Activated T-cell treated with anti-CD3 and anti-CD28 coated beads, Interleukin-2, amount 50 U/mL, for 1 hour (primary cell): Measurements from ENCODE around the gene CRYGA.
"Not testable (repeated sequence)": the region's sequence is repeated elsewhere in the genome, so short reads cannot be mapped to it uniquely, and the experiment has no call there.

Source experiments
- DNase-seq: peaks from one replicate; pipeline ENCODE4 v3.0.0-alpha.2; 2020

Gene CRYGA

DNA sequence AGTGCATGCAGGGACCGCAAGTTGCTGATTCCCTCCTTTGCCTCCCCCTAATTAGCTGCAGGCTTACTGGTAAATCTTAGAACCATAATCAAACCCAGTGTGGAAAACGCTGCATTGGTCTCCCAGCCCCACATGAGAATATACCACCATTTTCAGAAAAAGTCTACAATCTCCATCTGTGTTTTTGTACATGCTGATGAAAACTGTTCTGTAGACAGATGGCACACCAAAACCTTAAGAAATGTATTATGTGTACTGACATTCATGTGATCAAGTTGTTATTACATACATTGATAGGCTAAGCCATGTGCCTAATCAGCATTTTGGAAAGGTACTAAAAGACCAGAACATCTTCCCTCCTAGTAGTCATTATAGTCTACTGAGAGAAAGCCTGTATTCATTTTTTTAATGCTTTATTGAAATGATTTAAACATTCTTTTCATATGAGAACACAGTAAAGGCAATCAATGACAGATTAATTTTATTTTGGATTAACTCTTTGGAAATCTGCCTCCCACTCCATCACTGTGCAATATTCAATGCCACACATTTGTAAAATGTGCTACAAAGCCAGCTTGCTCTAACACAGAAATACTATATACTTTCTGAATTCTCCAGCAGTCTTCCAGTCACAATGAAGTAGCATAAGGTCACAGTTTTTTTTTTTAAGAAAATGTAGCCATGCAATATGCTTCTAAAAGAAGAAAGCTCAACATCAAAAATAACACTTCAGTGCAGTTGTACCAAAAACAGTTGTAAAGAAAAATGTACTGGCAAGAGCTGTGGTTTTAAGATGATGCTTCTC lies 1.8 kb upstream of the CRYGA start:
- DNase-seq: no peak

DNA sequence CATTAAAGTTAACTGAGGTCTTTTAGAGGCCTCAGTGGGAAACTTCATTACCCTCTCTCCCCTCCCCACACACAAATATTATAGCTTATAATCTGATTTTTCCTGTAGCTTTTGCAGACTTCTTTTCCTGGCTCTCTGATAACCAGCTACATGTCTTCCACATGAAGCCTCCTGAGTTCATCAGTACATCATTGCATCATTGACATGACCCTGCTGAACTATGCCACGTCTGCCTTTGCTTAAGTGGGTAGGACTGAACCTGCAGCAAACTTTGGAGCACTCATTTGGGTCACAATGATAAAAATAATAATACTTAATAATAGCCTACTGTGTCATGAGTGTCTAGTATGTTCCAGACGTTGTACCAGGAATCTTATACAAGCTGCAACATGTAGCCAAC lies 7.0 kb downstream of the CRYGA start:
- DNase-seq: no peak

DNA sequence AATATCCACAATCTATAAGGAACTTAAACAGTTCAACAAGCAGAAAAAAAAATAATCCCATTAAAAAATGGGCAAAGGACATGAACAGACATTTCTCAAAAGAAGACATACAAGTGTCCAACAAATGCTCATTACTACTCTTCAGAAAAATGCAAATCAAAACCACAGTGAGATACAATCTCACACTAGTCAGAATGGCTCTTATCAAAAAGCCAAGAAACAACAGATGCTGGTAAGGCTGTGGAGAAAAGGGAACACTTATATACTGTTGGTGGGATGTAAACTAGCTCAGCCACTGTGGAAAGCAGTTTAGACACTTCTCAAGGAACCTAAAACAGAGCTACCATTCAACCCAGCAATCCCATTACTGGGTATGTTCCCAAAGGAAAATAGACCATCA lies 10.2 kb downstream of the CRYGA start:
- no peak for DNase-seq

DNA sequence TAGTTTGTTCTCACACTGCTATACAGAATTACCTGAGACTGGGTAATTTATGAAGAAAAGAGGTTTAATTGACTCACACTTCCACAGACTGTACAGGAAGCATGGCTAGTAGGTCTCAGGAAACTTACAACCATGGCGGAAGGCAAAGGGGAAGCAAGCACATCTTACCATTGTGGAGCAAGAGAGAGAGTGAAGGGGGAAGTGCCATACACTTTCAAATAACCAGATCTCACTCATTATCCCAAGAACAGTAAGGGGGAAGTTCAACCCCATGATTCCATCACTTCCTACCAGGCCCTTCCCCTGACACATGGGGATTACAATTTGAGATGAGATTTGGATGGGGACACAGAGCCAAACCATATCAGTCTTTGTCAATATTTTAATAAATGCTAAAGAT lies 12.4 kb downstream of the CRYGA start:
- DNase-seq: no peak

DNA sequence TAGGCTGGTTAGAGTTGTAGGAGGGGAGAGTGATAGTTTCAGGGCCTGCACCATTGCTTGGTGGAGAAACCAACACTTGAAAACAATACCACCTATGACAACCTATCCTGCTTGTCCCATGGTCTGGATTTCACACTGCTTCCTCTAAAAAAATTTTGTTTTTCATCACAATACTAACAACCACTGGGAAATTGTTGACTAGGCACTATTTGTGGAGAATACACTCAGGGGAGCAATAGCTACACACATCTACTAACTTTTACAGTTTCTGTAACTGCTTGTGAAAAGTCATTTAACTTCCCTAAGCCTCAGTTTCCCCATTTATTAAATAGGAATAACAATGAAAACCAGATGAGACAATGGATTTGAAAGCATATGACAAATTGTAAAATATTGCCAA lies 13.3 kb downstream of the CRYGA start:
- DNase-seq: no peak

DNA sequence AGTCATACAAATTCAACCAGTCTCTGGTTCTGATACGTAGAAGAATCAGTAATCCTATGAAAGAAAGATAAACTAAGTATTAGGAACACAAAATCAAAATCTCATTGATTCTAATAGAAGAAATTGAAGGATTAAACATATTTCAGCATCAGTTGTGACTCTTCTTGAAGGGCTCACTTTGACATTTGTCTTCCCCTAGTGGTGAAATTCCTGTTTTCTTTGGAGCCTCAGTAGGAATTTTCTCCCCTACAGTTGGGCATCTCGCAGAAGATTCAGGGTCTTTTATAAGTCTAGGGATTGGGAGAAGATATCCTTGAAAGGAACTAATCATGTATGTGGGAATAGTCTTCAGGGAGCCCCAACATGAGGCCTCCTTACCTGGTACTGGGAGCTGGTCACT lies 14.6 kb downstream of the CRYGA start:
- DNase-seq: no peak

DNA sequence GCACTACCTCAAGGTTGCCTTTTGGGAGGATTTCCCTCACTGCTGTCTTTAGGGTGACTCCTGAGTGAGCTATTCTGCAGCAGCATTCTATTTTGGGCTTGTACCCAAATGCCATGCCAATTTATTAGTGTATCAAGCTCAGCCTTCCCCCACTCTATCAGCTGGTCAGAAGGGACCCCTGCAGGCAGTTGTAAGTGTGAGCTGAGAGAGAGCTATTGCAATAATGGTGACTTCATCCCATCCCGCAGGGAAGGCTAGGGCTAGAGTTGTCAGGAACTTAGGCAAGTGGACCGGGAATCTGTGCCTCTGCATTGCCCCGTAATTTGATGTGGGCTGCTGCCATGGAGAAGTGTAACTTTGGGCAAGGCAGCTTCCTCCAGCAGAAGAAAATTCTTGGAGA lies 15.6 kb downstream of the CRYGA start:
- no peak for DNase-seq

DNA sequence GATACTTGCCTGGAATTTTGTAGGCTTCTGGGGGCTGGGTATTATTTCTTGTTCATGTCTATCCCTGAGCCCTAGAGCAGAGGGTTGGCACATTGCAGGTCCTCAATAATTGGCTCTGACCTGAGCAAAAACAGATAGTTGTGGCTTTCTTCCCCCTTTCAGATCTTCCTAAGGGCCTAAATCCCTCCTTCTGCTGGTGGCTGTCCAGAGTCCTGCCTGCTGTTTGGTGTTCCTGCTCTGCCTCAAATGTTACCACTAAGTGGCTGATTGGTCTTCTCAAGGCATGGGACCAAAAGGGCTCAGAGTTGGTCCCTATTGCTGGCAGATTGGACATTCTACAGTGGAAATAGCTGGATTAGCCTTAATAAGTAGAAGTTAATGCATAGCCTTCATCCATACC lies 16.4 kb downstream of the CRYGA start:
- no peak for DNase-seq

DNA sequence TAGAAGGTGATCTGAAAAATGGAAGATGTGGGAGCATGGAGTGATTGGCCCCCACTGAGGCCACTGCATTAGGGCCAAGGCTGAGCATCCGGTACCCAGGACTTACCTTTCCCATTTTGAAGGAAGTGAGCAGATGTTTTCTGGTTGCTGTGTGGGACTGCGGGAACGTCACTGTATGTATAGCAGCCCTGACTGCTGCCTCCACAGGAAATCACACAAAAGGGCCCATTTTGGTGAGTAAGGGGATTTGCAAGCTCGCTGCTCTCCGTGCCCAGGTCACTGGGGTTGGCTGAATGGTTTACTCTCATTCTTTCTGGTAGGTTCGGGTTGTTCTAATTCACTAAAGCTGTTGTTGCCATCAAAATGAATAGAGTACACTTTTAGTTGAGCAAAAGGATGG lies 17.4 kb downstream of the CRYGA start, which contains the start of gene CRYGB:
CRYGB (minus strand) TSS at position 153 of the 400 bp plus-strand sequence; CDS start at position 115, 38 bp downstream.
- no peak for DNase-seq

DNA sequence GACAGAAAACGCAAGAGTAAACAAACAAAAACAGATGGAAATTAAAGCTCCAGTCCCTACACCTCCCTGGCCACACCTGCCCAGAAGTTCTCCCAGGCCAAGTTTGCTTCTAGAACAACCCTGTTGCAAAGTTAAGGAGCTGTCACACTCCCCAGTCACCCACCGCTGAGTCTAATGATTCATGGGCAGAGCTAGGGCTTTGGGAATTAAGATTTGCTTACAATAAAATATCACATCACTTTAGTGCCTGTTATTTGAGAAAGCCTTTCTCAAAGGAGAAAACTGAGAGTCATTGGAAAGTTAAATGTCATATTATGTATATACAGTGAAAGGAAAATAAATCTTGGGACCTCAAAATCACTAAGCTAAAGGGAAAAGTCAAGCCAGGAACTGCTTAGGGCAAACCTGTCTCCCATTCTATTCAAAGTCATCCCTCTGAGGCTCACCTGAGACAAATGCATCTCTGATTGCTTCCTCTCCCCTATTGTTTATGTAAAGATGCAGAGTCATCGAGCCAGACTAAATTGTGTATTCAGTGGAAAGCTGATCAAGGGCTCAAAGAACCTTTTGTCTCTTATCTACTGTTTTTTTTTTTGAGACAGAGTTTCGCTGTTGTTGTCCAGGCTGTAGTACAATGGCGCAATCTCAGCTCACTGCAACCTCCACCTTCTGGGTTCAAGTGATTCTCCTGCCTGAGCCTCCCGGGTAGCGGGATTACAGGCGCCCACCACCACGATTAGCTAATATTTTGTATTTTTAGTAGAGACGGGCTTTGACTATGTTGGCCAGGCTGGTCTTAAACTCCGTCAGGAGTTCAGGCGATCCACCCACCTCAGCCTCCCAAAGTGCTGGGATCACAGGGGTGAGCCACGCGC lies 20.2 kb downstream of the CRYGA start:
- DNase-seq: no peak

DNA sequence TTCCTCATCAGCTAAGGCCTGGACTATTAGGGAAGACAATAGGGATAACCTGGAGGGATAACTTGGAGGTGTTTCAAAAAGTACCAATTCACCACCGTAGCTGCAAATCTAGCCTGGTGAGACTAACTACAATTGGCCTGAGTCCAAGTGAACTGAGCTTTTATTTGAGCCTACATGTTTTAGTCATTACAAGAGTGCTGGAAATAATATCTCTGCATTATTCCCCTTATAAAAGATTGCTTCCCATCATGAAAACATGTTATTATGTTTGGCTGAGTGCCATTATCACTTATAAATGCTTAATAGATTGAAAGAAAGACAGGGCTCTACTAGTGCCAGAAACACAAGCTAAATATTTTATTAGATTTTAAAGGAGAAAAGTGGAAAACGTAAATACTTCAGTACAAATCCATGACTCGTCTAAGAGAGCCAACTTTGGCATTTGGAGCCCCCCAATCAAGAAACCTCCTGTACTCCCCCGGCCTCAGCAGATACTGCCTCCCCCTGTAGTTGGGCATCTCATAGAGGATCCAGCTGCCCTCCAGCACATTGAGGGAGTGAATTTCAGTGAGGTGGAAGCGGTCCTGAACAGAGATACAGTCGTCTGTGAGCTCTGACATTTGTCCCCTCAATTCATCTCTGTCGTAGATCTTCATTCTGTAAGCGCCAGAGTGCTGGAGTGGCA lies 21.0 kb downstream of the CRYGA start:
- DNase-seq: no peak

DNA sequence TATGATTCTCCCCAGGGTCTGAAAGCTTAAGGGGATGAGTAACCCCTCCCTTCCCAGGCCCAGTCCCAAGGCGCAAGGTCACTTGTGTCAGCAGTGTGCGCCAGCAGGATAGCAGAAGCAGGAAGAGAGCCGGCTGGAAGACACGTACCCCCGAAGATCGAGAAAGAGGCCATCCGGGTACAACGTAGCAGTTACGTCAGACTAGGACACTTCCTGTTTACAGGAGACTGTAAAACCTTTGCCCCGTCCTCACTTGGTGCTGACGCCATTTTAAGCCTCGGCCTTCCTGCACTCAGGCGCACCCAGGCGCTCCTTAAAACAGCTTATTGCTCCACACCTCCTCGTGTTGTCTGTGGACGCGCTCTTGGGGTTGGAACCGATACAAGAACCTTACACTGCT lies 23.9 kb downstream of the CRYGA start:
- DNase-seq: no peak

DNA sequence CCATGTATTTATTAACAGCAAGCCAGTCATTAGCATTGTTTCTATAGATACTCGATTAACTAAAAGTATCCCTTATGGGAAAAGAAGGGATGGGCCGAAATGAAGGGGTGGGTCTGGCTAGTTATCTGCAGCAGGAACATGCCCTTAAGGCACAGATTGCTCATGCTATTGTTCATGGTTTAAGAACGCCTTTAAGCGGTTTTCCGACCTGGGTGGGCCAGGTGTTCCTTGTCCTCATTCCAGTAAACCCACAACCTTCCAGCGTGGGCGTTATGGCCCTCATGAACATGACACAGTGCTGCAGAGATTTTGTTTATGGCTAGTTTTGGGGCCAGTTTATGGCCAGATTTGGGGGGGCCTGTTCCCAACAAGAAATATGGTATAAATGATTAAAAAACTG lies 25.1 kb downstream of the CRYGA start:
- not testable (repeated sequence) for DNase-seq

DNA sequence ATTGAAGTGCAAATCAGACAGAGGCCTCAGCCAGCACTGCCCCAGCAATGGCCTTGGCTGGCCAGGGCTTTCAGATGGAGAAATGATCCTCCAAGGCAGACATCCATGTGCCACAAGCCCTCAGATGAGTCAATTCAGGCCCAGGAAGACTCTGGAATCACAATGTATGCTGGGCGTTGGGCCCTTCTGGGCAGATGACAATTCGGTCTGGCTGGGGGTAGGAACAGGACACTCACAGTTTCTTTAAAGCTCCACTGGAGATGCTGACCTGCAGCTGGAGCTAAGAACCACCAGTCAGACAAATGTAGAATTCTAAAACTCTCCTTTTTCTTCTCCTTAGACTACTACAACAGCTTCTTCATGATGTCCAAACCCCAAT lies 26.7 kb downstream of the CRYGA start:
- no peak for DNase-seq

DNA sequence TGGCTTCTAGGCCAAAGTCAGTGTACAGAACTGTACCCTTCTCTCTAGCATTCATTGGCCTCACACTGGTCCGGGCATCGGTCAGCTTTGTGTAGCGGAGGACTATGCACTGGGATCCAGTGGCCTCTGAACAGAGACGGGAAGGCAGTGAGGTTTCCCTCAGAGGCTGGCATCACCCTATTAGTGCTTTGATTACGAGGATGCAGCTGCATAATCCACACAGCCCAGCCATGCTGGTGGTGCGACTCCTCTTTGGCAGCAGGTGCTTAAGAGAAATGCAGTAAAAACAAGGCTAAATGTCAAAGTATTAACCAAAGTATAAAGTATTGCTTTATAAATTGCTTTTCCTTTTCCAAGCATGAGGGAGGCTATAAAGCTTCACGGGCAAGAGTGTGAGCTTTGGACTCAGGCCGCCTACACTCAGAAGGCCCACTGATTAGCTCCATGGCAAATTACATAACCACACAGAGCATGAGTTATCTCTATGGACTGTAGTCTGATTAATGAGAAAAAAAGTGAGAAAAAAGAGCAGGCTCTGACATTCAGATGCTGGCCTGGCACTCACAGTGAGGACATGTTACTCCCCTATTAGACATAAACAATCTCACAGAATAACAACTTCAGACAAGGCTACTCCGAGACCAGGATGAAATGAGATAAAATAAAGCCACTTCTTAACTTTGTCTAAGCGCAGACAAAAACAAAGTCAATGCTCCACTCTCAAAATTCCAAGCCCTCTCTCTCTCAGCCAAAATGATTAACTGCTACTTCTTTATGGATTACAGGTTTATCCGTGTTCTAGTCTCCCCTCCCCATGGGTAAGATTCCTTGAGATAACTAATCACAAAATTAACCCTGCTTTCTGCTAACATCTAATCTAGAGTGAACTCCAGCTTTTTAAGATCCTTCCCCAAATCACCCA lies 27.3 kb downstream of the CRYGA start:
- no peak for DNase-seq

DNA sequence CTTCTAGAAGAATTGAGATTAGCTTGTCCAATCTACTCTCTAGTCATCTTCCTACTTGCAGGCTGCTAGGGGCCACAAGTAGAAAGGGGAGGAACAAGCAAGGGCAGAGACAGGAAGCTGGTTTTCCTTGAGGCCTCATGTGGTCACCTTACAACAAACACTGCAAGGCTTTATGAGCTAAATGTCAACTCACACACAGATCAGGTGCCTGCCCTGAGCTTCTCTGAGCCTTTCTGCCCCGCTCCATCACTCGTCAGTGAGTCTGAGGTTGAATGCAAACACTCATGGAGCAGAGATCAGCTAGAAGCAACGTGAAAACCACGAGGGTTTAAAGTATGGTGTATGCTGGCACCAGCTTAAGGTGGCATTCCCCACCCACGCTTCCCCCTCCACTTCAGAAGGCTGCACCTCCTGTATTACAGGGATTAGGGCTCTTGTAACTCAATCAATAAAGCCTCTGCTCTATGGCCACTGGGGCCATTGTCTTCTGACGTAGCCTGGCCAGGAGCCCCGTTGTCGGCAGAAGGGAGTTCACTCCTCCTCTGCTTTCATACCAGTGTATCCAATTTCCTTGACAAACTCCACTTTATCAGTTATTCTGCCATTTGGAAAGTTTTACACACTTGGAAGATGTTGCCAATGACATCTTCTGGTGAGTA lies 28.3 kb downstream of the CRYGA start:
- no peak for DNase-seq

DNA sequence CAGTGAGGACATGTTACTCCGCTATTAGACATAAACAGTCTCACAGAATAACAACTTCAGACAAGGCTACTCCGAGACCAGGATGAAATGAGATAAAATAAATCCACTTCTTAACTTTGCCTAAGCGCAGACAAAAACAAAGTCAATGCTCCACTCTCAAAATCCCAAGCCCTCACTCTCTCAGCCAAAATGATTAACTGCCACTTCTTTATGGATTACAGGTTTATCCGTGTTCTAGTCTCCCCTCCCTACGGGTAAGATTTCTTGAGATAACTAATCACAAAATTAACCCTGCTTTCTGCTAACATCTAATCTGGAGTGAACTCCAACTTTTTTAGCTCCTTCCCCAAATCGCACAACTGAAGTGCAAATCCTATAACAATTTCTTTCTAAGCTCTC lies 32.7 kb downstream of the CRYGA start:
- DNase-seq: no peak

DNA sequence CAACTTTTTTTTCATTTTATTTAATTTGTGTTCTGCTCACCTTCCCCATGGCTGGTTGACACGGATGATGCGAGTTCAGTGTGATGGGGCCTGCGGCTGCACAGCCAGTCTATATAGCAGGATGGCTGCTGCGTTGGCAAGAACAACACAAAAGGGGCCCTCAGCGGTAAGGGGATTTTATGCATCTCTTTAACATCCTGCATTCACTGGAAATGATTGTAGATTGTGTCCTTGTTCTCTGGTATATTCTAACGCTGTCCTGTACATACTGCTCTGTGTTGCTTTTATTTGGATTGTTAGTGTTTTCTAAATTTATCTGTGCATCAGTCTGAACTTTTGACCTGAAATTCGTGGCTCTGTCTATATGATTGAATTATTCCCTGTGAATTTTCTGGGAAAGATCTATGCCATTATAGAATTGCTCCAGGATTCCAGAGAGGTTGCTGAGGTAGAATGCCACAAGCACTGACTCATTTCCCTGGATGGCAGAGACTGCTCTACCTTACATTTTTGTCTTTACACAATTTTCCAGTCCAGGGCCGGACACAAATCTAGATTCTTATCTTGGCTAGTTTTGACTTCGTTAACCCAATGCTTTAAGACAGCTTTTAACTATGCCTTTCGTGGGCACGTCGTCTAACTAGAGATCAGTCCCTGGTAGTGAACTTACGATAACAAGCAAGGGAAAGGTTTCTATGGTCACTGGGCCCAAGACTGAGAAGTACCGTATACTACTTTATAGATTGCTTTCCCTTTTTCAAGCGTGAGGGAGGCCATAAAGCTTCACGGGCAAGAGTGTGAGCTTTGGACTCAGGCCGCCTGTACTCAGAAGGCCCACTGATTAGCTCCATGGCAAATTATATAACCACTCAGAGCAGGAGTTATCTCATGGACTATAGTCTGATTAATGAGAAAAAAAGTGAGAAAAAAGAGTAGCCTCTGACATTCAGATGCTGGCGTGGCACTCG lies 33.4 kb downstream of the CRYGA start, which contains the start of gene CRYGC:
CRYGC (minus strand) TSS at position 85 of the 968 bp plus-strand sequence; CDS start at position 49, 36 bp downstream.
- no peak for DNase-seq

DNA sequence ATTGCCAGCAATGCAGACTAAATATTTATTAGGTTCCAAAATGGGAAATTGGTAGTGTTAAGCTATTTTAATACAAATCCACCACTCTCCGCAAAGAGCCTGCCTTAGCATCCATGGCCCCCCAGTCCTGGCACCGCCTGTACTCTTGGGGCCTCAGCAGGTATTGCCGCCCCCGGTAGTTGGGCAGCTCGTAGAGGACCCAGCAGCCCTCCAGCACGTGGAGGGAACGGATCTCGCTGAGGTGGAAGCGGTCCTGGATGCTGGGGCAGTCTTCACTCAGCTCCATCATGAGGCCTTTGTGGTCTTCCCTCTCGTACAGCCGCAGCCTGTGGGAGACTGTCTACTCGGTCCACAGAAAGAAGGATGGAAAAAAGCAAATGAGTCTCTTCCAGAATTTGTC lies 35.3 kb downstream of the CRYGA start:
- DNase-seq: no peak

DNA sequence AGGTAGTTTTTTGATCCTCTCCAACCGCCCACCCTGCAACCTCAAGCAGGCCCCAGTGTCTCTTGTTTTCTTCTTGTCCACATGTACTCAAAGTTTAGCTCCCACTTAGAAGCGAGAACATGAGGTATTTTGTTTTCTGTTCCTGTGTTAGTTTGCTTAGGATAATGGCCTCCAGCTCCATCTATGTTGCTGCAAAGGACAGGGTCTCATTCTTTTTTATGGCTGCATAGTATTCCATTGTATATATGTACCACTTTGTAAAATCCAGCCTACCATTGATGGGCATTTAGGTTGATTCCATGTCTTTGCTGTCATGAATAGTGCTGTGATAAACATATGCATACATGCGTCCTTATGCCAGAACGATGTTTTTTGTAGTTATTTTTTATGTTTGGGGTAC lies 36.3 kb downstream of the CRYGA start:
- DNase-seq: no peak

DNA sequence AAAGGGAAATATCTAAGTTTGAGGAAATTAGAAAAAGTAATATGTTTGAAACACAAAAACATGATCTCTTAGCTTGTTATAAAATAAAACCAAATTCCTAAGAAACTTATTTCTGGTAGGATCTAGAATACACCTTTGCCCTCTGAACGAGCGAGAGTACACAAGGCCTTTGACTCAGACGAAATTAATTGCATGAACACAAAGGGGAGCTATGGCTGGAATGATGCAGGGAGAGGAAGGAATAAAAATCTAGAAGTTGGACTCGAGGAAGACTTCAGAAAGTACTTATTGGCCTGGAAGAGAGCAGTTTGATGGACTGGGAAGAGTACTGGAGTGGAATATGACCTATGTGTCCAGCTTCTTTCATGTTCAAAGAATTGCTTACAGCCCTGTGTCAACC lies 38.1 kb downstream of the CRYGA start:
- no peak for DNase-seq
